ENCODE results near the gene ARSA.

Gene ARSA

GRCh38 chr22:50597097-50597496, 30.9 kb downstream of the ARSA start:
- no peak for ATAC-seq
- no peak for TF ChIP-seq GLIS3 (CRISPR knock-in tag; IDR thresholded peaks at IDR 0.05)
- TF ChIP-seq ZNF70 (CRISPR knock-in tag; IDR thresholded peaks at IDR 0.05): no peak
- TF ChIP-seq TSHZ2 (CRISPR knock-in tag; IDR thresholded peaks at IDR 0.05): no peak
- no peak for TF ChIP-seq BACH2 (CRISPR knock-in tag; IDR thresholded peaks at IDR 0.05; ENCODE audit: borderline replicate concordance)
- TF ChIP-seq ZC3H10 (CRISPR knock-in tag; IDR thresholded peaks at IDR 0.05): no peak
- no peak for TF ChIP-seq ZNF565 (CRISPR knock-in tag; conservative IDR thresholded peaks at IDR 0.05; ENCODE audit: low read depth)
- TF ChIP-seq CSRNP3 (CRISPR knock-in tag; IDR thresholded peaks at IDR 0.05): no peak
- no peak for TF ChIP-seq ZFP3 (CRISPR knock-in tag; IDR thresholded peaks at IDR 0.05)
- TF ChIP-seq PATZ1 (CRISPR knock-in tag; IDR thresholded peaks at IDR 0.05; ENCODE audit: borderline replicate concordance): no peak
- no peak for TF ChIP-seq ZNF8 (CRISPR knock-in tag; IDR thresholded peaks at IDR 0.05)
- TF ChIP-seq CREB5 (CRISPR knock-in tag; IDR thresholded peaks at IDR 0.05; ENCODE audit: low read depth): no peak
- TF ChIP-seq PPARA (CRISPR knock-in tag; IDR thresholded peaks at IDR 0.05; ENCODE audit: borderline replicate concordance): no peak
- no peak for TF ChIP-seq SNAI2 (CRISPR knock-in tag; IDR thresholded peaks at IDR 0.05)
- TF ChIP-seq OSR1 (CRISPR knock-in tag; IDR thresholded peaks at IDR 0.05): no peak
- no peak for TF ChIP-seq ISL1 (CRISPR knock-in tag; IDR thresholded peaks at IDR 0.05)
- no peak for TF ChIP-seq CSDC2 (CRISPR knock-in tag; IDR thresholded peaks at IDR 0.05)
- TF ChIP-seq TCF4 (CRISPR knock-in tag; IDR thresholded peaks at IDR 0.05; ENCODE audit: borderline replicate concordance): no peak
- TF ChIP-seq ZFP30 (CRISPR knock-in tag; IDR thresholded peaks at IDR 0.05): no peak

GRCh38 chr22:50595189-50595588, 32.8 kb downstream of the ARSA start:
- ATAC-seq: no peak
- TF ChIP-seq ZNF70 (CRISPR knock-in tag; IDR thresholded peaks at IDR 0.05): no peak
- TF ChIP-seq RARB (CRISPR knock-in tag; IDR thresholded peaks at IDR 0.05): no peak
- TF ChIP-seq GLIS3 (CRISPR knock-in tag; IDR thresholded peaks at IDR 0.05): no peak
- no peak for TF ChIP-seq ARNTL (CRISPR knock-in tag; IDR thresholded peaks at IDR 0.05; ENCODE audit: borderline replicate concordance, low read depth)
- no peak for TF ChIP-seq ZNF565 (CRISPR knock-in tag; conservative IDR thresholded peaks at IDR 0.05; ENCODE audit: low read depth)
- no peak for TF ChIP-seq ESRRG (CRISPR knock-in tag; IDR thresholded peaks at IDR 0.05)
- TF ChIP-seq ZFP30 (CRISPR knock-in tag; IDR thresholded peaks at IDR 0.05): no peak
- TF ChIP-seq ZNF8 (CRISPR knock-in tag; IDR thresholded peaks at IDR 0.05): no peak
- no peak for TF ChIP-seq BACH2 (CRISPR knock-in tag; IDR thresholded peaks at IDR 0.05; ENCODE audit: borderline replicate concordance)
- no peak for TF ChIP-seq ZC3H10 (CRISPR knock-in tag; IDR thresholded peaks at IDR 0.05)
- no peak for TF ChIP-seq TOX (CRISPR knock-in tag; IDR thresholded peaks at IDR 0.05; ENCODE audit: borderline replicate concordance)

GRCh38 chr22:50587407-50587806, 40.5 kb downstream of the ARSA start:
- TF ChIP-seq BACH2 (CRISPR knock-in tag; IDR thresholded peaks at IDR 0.05; ENCODE audit: borderline replicate concordance) (no peak), ZNF70 (CRISPR knock-in tag; IDR thresholded peaks at IDR 0.05) (no peak), TCF4 (CRISPR knock-in tag; IDR thresholded peaks at IDR 0.05; ENCODE audit: borderline replicate concordance) (no peak), ZFP3 (CRISPR knock-in tag; IDR thresholded peaks at IDR 0.05) (no peak), ESRRG (CRISPR knock-in tag; IDR thresholded peaks at IDR 0.05) (no peak), RARB (CRISPR knock-in tag; IDR thresholded peaks at IDR 0.05) (no peak), PPARA (CRISPR knock-in tag; IDR thresholded peaks at IDR 0.05; ENCODE audit: borderline replicate concordance) (no peak), TSHZ2 (CRISPR knock-in tag; IDR thresholded peaks at IDR 0.05) (no peak), ARNTL (CRISPR knock-in tag; IDR thresholded peaks at IDR 0.05; ENCODE audit: borderline replicate concordance, low read depth) (no peak), PATZ1 (CRISPR knock-in tag; IDR thresholded peaks at IDR 0.05; ENCODE audit: borderline replicate concordance) (no peak), CREB5 (CRISPR knock-in tag; IDR thresholded peaks at IDR 0.05; ENCODE audit: low read depth) (no peak), ZNF8 (CRISPR knock-in tag; IDR thresholded peaks at IDR 0.05) (no peak), OSR1 (CRISPR knock-in tag; IDR thresholded peaks at IDR 0.05) (no peak), ZC3H10 (CRISPR knock-in tag; IDR thresholded peaks at IDR 0.05) (no peak)
- ATAC-seq: no peak

Measured in SK-N-SH treated with all-trans-retinoic acid at 6 μM for 48 hours (cell line).